Caco-2 (cell line): ENCODE data around the gene POLDIP3. TPM values are rescaled to one million over a fixed set of nuclear protein-coding genes. Genes with fewer than 3 reads are reported as not detected.

Experiments used
- BruUV-seq: library from RNA; stranded (reverse); fragments of 400-500 nt; replicated peaks from 2 replicates; lab custom pipeline; 2021; lab: Mats Ljungman, UMichigan
- CTCF ChIA-PET: fragments of 300-600 bp; sonication (Branson Sonifier 250); formaldehyde crosslinking; loops from one replicate; lab custom pipeline; 2022; ENCODE audit warnings: antibody characterized with exemption; lab: Charles Lee
- POLR2A ChIA-PET: fragments of 300-600 bp; sonication (Branson Sonifier 250); formaldehyde crosslinking; loops from one replicate; lab custom pipeline; 2022; ENCODE audit warnings: antibody characterized with exemption; lab: Charles Lee
- DNase-seq, 2 experiments: peaks; one replicate each; pipeline versions ENCODE4 v3.0.0 to v3.0.0-alpha.2; 2020 to 2022
- H3K27me3 ChIP-seq: replicated peaks from 2 replicates; pipeline ENCODE4 v1.6.0; 2011; ENCODE audit warnings: low read length; ENCODE audit not compliant: control insufficient read depth, insufficient read depth
- H3K36me3 ChIP-seq: 2 replicates; pipeline ENCODE4 v1.5.1; 2011; ENCODE audit warnings: low read length; ENCODE audit not compliant: control insufficient read depth, insufficient read depth
- H3K4me1 ChIP-seq: fragments of 250-450 bp; sonication (Bioruptor Pico); 2 replicates; pipeline ENCODE4 v1.5.1; 2020; ENCODE audit warnings: mild to moderate bottlenecking
- H3K4me3 ChIP-seq: 2 replicates; pipeline ENCODE4 v1.5.1; 2011; ENCODE audit warnings: low read depth, mild to moderate bottlenecking, control low read depth, low read length
- H3K9me3 ChIP-seq: fragments of 250-450 bp; sonication (Bioruptor Pico); 2 replicates; pipeline ENCODE4 v1.5.1; 2020; ENCODE audit warnings: mild to moderate bottlenecking, moderate library complexity
- H3K27ac Mint-ChIP-seq: one replicate; pipeline ENCODE4 v1.8.0; 2022; ENCODE audit warnings: mixed read lengths; ENCODE audit not compliant: unreplicated experiment
- H3K27me3 Mint-ChIP-seq: one replicate; pipeline ENCODE4 v1.8.0; 2022; ENCODE audit warnings: mixed read lengths; ENCODE audit not compliant: insufficient read depth, unreplicated experiment
- H3K36me3 Mint-ChIP-seq: one replicate; pipeline ENCODE4 v1.8.0; 2022; ENCODE audit warnings: mild to moderate bottlenecking, mixed read lengths; ENCODE audit not compliant: insufficient read depth, unreplicated experiment
- H3K4me1 Mint-ChIP-seq: one replicate; pipeline ENCODE4 v1.8.0; 2022; ENCODE audit warnings: low read depth, mixed read lengths; ENCODE audit not compliant: unreplicated experiment
- H3K4me3 Mint-ChIP-seq: one replicate; pipeline ENCODE4 v1.8.0; 2022; ENCODE audit warnings: mild to moderate bottlenecking, moderate library complexity, mixed read lengths; ENCODE audit not compliant: unreplicated experiment
- H3K9me3 Mint-ChIP-seq: one replicate; pipeline ENCODE4 v1.8.0; 2022; ENCODE audit warnings: mixed read lengths; ENCODE audit not compliant: unreplicated experiment
- intact Hi-C: fragments of 100-400 bp; cut with micrococcal nuclease; formaldehyde crosslinking; loops from one replicate; pipeline ENCODE4 v1.10.0; 2022; ENCODE audit not compliant: unreplicated experiment
- total RNA-seq: library from RNA; stranded (reverse); gene quantifications from 2 replicates; pipeline ENCODE4 v1.2.3, GENCODE V29; 2022
- TF ChIP-seq, protein P1 (sequence below), 2 experiments: fragments of 200-600 bp in 1 of 2; IDR thresholded peaks; 1 replicate in 1 of 2; 2 replicates in 1 of 2; pipeline versions ENCODE4 v1.5.1 to v1.8.0; 2011 to 2022; ENCODE audit warnings: antibody characterized with exemption in 1 of 2, control low read depth in 1 of 2, inconsistent platforms in 1 of 2, low read depth in 1 of 2, low read length in 1 of 2, mild to moderate bottlenecking in 1 of 2, moderate library complexity in 1 of 2; ENCODE audit not compliant: insufficient read depth in 1 of 2, severe bottlenecking in 1 of 2, unreplicated experiment in 1 of 2

The POLDIP3 gene
- total RNA-seq, 1 experiment from 2014 or later: 70.8 TPM

DNA sequence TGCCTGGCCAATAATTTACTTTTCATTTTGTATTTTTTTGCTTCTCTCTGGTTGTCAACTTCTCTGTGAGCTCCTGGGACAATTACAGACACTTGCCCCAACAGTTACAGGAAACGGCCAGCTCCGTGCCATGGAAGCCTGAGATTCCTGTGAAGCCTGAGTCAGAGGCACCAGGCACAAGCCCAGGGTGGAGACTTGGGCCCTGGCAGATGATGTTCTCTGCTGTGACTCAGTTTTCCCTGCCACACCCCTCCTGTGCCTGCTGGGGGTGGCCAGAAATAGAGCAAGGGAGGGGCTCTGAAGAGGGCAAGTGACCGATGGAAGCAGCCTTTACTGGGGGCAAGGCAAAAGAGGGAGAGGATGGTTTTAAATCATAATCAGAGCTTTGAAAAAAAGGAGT lies 20.8 kb upstream of the POLDIP3 start:
- BruUV-seq: no TSS peak
- Mint-ChIP-seq H3K36me3 (peaks cover 42% of the 10 kb centered on the region), H3K4me1 (no peaks in the 10 kb centered on the region), H3K27ac (no peak overlapping the region), H3K9me3 (no peaks in the 10 kb centered on the region), H3K4me3 (no peak overlapping the region), H3K27me3 (no peaks in the 10 kb centered on the region)
- peaks cover 1% of the 10 kb centered on the region; the same call in 1 of the 2 replicates for H3K36me3 ChIP-seq
- ChIA-PET CTCF (interaction anchor here (0.7 kb wide), 1 partner anchor 18 kb away, joined by 3 read pairs; no protein-coding TSS in a partner anchor), POLR2A (no interaction called here)
- DNase-seq: no peak
- H3K4me1 ChIP-seq: no peaks in the 10 kb centered on the region
- TF ChIP-seq, protein P1, sequence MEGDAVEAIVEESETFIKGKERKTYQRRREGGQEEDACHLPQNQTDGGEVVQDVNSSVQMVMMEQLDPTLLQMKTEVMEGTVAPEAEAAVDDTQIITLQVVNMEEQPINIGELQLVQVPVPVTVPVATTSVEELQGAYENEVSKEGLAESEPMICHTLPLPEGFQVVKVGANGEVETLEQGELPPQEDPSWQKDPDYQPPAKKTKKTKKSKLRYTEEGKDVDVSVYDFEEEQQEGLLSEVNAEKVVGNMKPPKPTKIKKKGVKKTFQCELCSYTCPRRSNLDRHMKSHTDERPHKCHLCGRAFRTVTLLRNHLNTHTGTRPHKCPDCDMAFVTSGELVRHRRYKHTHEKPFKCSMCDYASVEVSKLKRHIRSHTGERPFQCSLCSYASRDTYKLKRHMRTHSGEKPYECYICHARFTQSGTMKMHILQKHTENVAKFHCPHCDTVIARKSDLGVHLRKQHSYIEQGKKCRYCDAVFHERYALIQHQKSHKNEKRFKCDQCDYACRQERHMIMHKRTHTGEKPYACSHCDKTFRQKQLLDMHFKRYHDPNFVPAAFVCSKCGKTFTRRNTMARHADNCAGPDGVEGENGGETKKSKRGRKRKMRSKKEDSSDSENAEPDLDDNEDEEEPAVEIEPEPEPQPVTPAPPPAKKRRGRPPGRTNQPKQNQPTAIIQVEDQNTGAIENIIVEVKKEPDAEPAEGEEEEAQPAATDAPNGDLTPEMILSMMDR (IDR thresholded peaks at IDR 0.05; ENCODE audit: insufficient read depth in 1 of 2, low read depth in 1 of 2, low read length in 1 of 2, severe bottlenecking in 1 of 2, unreplicated experiment in 1 of 2): no peak
- H3K4me3 ChIP-seq: no peak overlapping the region
- intact Hi-C loops: no loop called here
- H3K27me3 ChIP-seq: no peaks in the 10 kb centered on the region
- no peaks in the 10 kb centered on the region for H3K9me3 ChIP-seq

DNA sequence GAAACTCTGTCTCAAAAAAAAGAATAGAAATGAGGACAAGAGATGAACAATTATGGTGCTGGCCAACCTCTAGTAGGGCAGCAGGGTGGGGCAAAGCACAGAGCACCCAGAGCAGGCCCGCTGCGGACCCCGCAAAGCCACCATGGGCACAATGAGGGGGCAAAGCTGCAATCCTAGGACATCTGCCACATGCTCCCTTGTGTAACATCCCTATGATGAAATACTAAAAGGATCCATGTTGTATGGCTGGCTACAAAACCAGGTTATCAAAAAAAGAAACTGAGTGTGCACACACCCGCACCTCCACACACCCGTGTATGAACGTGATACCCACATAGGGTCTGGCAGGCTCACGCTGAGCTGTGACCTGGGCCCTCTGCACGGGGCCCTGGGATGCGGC lies 18.3 kb upstream of the POLDIP3 start:
- H3K4me1 Mint-ChIP-seq: no peaks in the 10 kb centered on the region
- Histone ChIP-seq H3K4me3 (no peak overlapping the region), H3K36me3 (peaks cover 1% of the 10 kb centered on the region; the same call in 1 of the 2 replicates), H3K9me3 (no peaks in the 10 kb centered on the region), H3K27me3 (no peaks in the 10 kb centered on the region), H3K4me1 (no peaks in the 10 kb centered on the region)
- ChIA-PET POLR2A (no interaction called here), CTCF (no interaction called here)
- no peak for DNase-seq
- H3K9me3 Mint-ChIP-seq: no peaks in the 10 kb centered on the region
- TF ChIP-seq, protein P1 (IDR thresholded peaks at IDR 0.05; ENCODE audit: insufficient read depth in 1 of 2, low read depth in 1 of 2, low read length in 1 of 2, severe bottlenecking in 1 of 2, unreplicated experiment in 1 of 2): no peak
- no peak overlapping the region for H3K27ac Mint-ChIP-seq
- H3K4me3 Mint-ChIP-seq: no peak overlapping the region
- BruUV-seq: no TSS peak
- H3K27me3 Mint-ChIP-seq: no peaks in the 10 kb centered on the region
- peaks cover 42% of the 10 kb centered on the region for H3K36me3 Mint-ChIP-seq
- intact Hi-C loops: no loop called here

DNA sequence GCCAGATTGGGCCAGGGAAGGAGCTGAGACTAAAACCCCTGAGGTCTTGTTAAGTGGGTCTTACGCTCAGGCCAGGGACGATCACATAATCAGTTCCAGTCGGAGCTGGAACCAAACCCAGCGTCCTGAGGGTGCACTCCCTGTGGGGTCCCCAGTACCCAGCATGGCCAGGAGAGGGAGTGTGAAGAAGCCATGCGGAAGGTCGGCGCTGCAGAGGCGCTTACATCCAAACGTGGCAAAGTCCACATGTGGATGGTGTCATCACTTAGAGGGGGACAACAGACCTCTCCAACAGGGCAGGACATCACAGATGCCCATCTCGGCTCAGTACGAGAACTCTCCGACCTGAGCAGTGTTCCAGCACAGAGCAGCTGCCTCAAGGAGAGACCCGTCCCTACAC lies 17.4 kb upstream of the POLDIP3 start:
- H3K27ac Mint-ChIP-seq: no peak overlapping the region
- DNase-seq: peak in 1 of 2 experiments; percentile 42
- ChIA-PET POLR2A (no interaction called here), CTCF (no interaction called here)
- Histone ChIP-seq H3K4me1 (no peaks in the 10 kb centered on the region), H3K4me3 (no peak overlapping the region), H3K9me3 (no peaks in the 10 kb centered on the region), H3K36me3 (peaks cover 1% of the 10 kb centered on the region; the same call in 1 of the 2 replicates), H3K27me3 (no peaks in the 10 kb centered on the region)
- no peaks in the 10 kb centered on the region for H3K9me3 Mint-ChIP-seq
- no peaks in the 10 kb centered on the region for H3K27me3 Mint-ChIP-seq
- intact Hi-C loops: no loop called here
- H3K36me3 Mint-ChIP-seq: peaks cover 42% of the 10 kb centered on the region
- no peak overlapping the region for H3K4me3 Mint-ChIP-seq
- TF ChIP-seq, protein P1 (IDR thresholded peaks at IDR 0.05; ENCODE audit: insufficient read depth in 1 of 2, low read depth in 1 of 2, low read length in 1 of 2, severe bottlenecking in 1 of 2, unreplicated experiment in 1 of 2): peak; percentile 33 to 41
- no TSS peak for BruUV-seq
- no peaks in the 10 kb centered on the region for H3K4me1 Mint-ChIP-seq
